Measurements from ENCODE around the gene PTPRE.
A peak's percentile ranks its signal among the peaks of the same experiment; 100 is the strongest.

PTPRE gene

GRCh38 chr10:128105383-128105782 is 198.5 kb downstream of the PTPRE start:
- DNase-seq = no peak

DNA sequence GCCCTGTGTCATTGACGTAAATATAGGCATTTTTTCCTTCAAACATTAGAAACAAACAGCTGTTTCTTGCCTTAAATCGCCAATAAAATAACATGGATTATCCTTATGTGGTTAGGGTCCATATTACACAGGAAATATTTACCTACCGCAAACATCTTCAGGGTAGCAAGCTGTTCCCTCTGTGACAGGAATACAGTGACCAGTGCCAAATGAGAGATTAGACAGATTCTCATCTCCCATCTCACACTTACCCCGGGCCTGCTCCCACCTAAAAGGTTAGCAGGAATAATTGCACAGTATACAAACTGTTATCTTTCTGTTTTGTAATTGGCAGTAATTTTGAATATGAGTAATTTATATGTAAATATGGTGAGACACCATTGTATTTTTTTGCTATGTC is 202.8 kb downstream of the PTPRE start:
- DNase-seq = no peak

- DNase-seq = no peak
Measured at GRCh38 chr10:128110339-128110738, 203.4 kb downstream of the PTPRE start.

- DNase-seq = no peak
Measured at GRCh38 chr10:128111696-128112095, 204.8 kb downstream of the PTPRE start.

GRCh38 chr10:128113026-128113425 is 206.1 kb downstream of the PTPRE start:
- no peak for DNase-seq

GRCh38 chr10:128114901-128115300 is 208.0 kb downstream of the PTPRE start:
- no peak for DNase-seq

- no peak for DNase-seq
Measured at GRCh38 chr10:128115356-128115755, 208.5 kb downstream of the PTPRE start.

GRCh38 chr10:128116187-128116586 is 209.3 kb downstream of the PTPRE start:
- no peak for DNase-seq

- DNase-seq = no peak
Measured at GRCh38 chr10:128116851-128117615, 210.1 kb downstream of the PTPRE start.

- DNase-seq = no peak
Measured at GRCh38 chr10:128121750-128122412, 215.0 kb downstream of the PTPRE start.

GRCh38 chr10:128122931-128123330 is 216.0 kb downstream of the PTPRE start:
- DNase-seq = no peak

DNA sequence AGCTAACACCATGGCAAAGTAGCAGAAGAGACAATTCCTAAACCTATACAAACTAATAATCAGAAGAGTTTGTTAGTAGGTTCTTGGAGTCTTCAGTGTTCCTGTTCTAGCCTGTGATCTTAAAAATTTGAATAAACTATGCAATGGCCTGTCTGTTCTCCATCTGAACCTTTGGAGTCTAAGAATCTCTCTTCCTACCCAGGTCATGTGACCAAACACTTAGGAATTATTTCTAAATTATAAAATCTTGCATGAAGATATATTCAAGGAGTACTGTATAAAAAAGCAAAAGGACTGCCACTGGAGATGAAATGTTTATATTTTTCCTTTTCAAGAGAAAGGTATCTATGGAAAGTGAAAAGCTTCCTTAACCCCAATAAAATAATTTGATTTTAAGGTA is 216.9 kb downstream of the PTPRE start:
- DNase-seq = no peak

GRCh38 chr10:128124813-128125403 is 218.0 kb downstream of the PTPRE start:
- DNase-seq = no peak

GRCh38 chr10:128125416-128125943 is 218.6 kb downstream of the PTPRE start:
- no peak for DNase-seq

DNA sequence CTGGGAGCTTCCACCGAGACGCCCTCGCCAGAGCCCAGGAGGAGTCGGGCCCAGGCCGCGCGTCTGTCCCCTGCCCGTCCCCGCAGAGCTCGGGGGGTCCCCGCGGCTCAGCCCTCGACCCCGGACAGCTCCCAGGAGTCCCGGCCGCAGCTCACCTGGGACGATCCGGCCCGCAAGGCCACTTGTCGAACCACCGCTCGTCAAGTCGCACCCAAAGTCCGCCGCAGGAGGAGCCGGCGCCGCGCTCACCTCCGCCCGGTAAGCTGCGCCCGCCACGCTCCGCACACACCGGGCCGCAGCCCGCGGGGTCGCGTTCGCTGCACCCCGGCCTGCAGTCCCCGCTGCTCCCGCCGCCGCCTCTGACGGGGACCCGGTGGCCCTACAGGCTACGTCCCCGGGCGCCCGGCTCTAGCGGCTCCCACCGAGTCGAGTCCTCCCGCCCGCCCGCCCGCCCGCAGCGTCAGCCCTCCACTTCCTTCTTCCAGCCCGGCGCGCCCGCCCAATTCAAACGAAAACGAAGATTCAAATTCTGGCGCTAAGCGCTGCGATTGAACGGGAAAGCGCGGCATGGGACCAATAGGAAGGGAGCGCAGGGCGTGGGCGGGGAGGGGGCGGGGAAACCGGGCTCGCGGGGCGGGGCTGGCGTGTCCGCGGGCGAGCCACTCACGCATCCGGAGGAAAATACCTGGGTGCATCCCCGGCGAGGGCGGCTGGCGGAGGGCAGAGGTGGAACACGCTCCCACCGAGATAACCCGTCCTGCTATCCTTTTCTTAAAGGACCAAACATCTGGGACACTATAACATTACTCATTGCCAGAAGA is 219.3 kb downstream of the PTPRE start, which contains the start of gene MKI67:
Gene MKI67, minus strand, starts transcription at position 480 of the 821 bp plus-strand sequence. CDS start 756 bp downstream, outside the sequence.
- DNase-seq = peak; percentile 49

DNA sequence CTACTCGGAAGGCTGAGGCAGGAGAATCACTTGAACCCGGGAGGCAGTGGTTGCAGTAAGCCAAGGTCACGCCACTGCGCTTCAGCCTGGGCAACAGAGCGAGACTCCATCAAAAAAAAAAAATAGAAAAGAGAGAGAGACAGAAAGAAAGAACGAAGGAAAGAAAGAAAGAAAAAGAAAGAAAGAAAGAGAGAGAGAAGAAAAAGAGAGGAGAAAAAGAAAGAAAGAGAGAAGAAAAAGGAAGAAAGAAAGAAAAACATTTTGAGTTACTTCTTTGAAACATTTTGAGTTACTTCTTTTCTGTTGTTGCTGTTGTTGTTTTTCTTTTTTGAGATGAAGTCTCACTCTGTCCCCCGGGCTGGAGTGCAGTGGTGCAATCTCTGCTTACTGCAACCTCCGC is 221.7 kb downstream of the PTPRE start:
- no peak for DNase-seq

- DNase-seq = no peak
Measured at GRCh38 chr10:128130051-128130450, 223.1 kb downstream of the PTPRE start.

Data from SHP77 treated with DMSO at 0.1 percent for 48 hours (cell line).